ENCODE data around the gene DST. TPM values are rescaled to one million over a fixed set of nuclear protein-coding genes. Genes with fewer than 3 reads are reported as not detected.

Gene DST
- total RNA-seq, 1 donor, result 19.2 TPM

DNA sequence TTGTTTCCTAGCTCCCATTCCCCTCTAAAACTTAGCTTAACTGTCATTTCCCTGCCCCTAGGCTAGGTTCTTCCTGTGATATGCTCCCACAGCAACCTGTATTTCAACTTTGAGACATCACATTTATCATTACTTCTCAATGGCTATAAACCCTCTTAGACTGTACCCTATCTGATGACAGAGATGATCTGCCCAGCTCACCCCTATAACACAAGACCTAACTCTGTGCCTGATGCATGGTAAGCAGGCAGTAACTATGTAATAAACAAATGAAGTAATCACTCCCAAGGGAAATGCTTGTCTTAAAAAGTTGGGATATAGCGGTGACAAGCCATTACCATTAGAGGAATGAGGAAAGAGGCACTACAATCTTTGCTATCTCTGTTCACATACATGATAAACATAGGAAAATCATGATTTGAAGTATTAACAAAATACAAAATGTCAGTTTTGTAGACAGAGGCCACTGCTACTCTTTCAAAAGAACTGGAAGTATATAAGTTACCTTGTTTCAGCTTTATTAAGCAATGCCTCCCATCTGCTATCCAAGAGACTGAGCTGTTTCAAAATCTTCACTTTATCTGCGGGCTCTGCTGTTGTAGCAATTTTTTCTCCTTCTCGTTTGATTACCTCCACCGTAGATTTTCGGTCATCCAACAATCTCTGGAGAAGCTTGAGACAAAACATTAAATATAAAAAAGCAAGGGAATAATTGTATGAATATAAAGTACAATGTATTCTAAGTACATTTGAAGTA lies 110.7 kb downstream of the DST start:
- no peaks in the 10 kb centered on the region for H3K4me1 ChIP-seq (ENCODE audit: insufficient read depth, low read length)
- H3K4me3 ChIP-seq (ENCODE audit: low read length), result no peak overlapping the region
- no peaks in the 10 kb centered on the region for H3K9me3 ChIP-seq (ENCODE audit: low read depth, low read length)
- H3K27me3 ChIP-seq (ENCODE audit: insufficient read depth, low read length), result no peaks in the 10 kb centered on the region

- Histone ChIP-seq H3K4me1 (ENCODE audit: insufficient read depth, low read length) (no peaks in the 10 kb centered on the region), H3K4me3 (ENCODE audit: low read length) (no peak overlapping the region), H3K9me3 (ENCODE audit: low read depth, low read length) (no peaks in the 10 kb centered on the region), H3K27me3 (ENCODE audit: insufficient read depth, low read length) (no peaks in the 10 kb centered on the region)
Measured at GRCh38 chr6:56529594-56530191, 113.0 kb downstream of the DST start.

- Histone ChIP-seq H3K4me1 (ENCODE audit: insufficient read depth, low read length) (no peaks in the 10 kb centered on the region), H3K9me3 (ENCODE audit: low read depth, low read length) (no peaks in the 10 kb centered on the region), H3K27me3 (ENCODE audit: insufficient read depth, low read length) (no peaks in the 10 kb centered on the region), H3K4me3 (ENCODE audit: low read length) (no peak overlapping the region)
Measured at GRCh38 chr6:56528412-56528841, 114.3 kb downstream of the DST start.

DNA sequence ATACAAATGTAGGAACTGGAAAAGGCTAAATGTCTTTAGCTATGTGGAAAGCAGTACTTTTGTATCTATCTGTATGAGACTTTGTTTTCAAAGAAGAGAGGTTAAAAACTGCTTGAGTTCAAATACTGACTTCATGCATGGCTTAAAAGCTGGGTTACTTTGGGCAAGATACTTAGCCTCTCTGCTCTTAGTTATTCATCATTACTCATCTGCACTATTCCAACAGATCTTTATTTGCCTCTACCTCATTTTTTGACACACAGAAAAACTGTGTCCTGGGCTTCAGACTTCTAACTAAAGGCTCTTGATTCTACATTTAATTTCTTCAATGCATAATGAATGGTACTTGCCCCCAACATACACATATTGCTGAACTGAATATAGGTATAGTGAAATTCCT lies 114.8 kb downstream of the DST start:
- Histone ChIP-seq H3K4me3 (ENCODE audit: low read length) (no peak overlapping the region), H3K9me3 (ENCODE audit: low read depth, low read length) (no peaks in the 10 kb centered on the region), H3K4me1 (ENCODE audit: insufficient read depth, low read length) (no peaks in the 10 kb centered on the region), H3K27me3 (ENCODE audit: insufficient read depth, low read length) (no peaks in the 10 kb centered on the region)

- Histone ChIP-seq H3K4me3 (ENCODE audit: low read length) (no peak overlapping the region), H3K27me3 (ENCODE audit: insufficient read depth, low read length) (no peaks in the 10 kb centered on the region), H3K9me3 (ENCODE audit: low read depth, low read length) (no peaks in the 10 kb centered on the region), H3K4me1 (ENCODE audit: insufficient read depth, low read length) (no peaks in the 10 kb centered on the region)
Measured at GRCh38 chr6:56526860-56527544, 115.7 kb downstream of the DST start.

- Histone ChIP-seq H3K9me3 (ENCODE audit: low read depth, low read length) (no peaks in the 10 kb centered on the region), H3K4me1 (ENCODE audit: insufficient read depth, low read length) (no peaks in the 10 kb centered on the region), H3K27me3 (ENCODE audit: insufficient read depth, low read length) (no peaks in the 10 kb centered on the region), H3K4me3 (ENCODE audit: low read length) (no peak overlapping the region)
Measured at GRCh38 chr6:56525974-56526789, 116.5 kb downstream of the DST start.

- no peaks in the 10 kb centered on the region for H3K9me3 ChIP-seq (ENCODE audit: low read depth, low read length)
- no peak overlapping the region for H3K4me3 ChIP-seq (ENCODE audit: low read length)
- no peaks in the 10 kb centered on the region for H3K4me1 ChIP-seq (ENCODE audit: insufficient read depth, low read length)
- H3K27me3 ChIP-seq (ENCODE audit: insufficient read depth, low read length), result no peaks in the 10 kb centered on the region
Measured at GRCh38 chr6:56524891-56525703, 117.6 kb downstream of the DST start.

DNA sequence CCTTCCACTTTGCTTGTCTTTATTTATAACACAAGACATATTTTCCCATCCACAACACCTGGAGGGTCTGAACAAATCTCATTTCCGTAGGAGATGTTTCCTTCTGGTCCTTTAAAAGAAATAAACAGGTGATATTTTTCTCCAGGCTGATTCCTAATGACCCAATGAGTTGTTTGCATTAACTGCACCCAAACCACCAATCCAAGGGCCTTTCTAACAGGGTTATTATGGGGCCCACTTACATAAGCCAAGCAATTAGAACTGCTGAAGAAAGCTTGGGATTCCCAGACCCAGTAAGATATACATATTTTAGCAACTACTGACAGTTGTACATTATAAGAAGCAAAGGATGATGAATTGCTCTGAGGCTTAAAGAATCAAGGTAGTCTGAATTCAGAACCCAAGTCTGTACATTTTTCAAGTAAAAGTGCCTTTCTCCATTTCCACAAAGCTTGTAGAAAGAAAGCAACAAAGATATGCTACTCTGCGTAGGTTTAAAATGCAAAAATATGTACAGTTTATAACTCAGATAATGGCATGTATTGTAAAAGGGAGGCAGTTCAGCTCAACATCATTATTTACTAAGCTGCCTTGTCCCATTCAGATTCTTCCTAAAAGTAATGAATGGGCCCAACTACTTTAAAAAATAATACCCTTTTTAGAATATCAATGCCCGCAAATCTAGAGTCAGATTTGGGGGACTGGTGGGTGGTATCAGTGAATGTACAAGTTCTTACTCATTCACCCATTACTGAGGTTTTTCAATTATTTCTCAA lies 120.0 kb downstream of the DST start:
- Histone ChIP-seq H3K9me3 (ENCODE audit: low read depth, low read length) (no peaks in the 10 kb centered on the region), H3K4me1 (ENCODE audit: insufficient read depth, low read length) (no peaks in the 10 kb centered on the region)

GRCh38 chr6:56521976-56522375 lies 120.7 kb downstream of the DST start:
- no peak overlapping the region for H3K4me3 ChIP-seq (ENCODE audit: low read length)
- H3K4me1 ChIP-seq (ENCODE audit: insufficient read depth, low read length), result no peaks in the 10 kb centered on the region
- no peaks in the 10 kb centered on the region for H3K27me3 ChIP-seq (ENCODE audit: insufficient read depth, low read length)

More for the DNA sequence above, 120.0 kb downstream of the DST start:
- Histone ChIP-seq H3K4me3 (ENCODE audit: low read length) (no peak overlapping the region), H3K27me3 (ENCODE audit: insufficient read depth, low read length) (no peaks in the 10 kb centered on the region)

GRCh38 chr6:56521454-56521853 lies 121.2 kb downstream of the DST start:
- Histone ChIP-seq H3K27me3 (ENCODE audit: insufficient read depth, low read length) (no peaks in the 10 kb centered on the region), H3K4me3 (ENCODE audit: low read length) (no peak overlapping the region), H3K9me3 (ENCODE audit: low read depth, low read length) (no peaks in the 10 kb centered on the region), H3K4me1 (ENCODE audit: insufficient read depth, low read length) (no peaks in the 10 kb centered on the region)

More at GRCh38 chr6:56521976-56522375, 120.7 kb downstream of the DST start:
- no peaks in the 10 kb centered on the region for H3K9me3 ChIP-seq (ENCODE audit: low read depth, low read length)

- Histone ChIP-seq H3K27me3 (ENCODE audit: insufficient read depth, low read length) (no peaks in the 10 kb centered on the region), H3K4me1 (ENCODE audit: insufficient read depth, low read length) (no peaks in the 10 kb centered on the region), H3K9me3 (ENCODE audit: low read depth, low read length) (no peaks in the 10 kb centered on the region), H3K4me3 (ENCODE audit: low read length) (no peak overlapping the region)
Measured at GRCh38 chr6:56520218-56520617, 122.5 kb downstream of the DST start.

GRCh38 chr6:56518995-56519767 lies 123.5 kb downstream of the DST start:
- no peaks in the 10 kb centered on the region for H3K9me3 ChIP-seq (ENCODE audit: low read depth, low read length)
- no peaks in the 10 kb centered on the region for H3K27me3 ChIP-seq (ENCODE audit: insufficient read depth, low read length)
- H3K4me1 ChIP-seq (ENCODE audit: insufficient read depth, low read length), result no peaks in the 10 kb centered on the region
- H3K4me3 ChIP-seq (ENCODE audit: low read length), result no peak overlapping the region

DNA sequence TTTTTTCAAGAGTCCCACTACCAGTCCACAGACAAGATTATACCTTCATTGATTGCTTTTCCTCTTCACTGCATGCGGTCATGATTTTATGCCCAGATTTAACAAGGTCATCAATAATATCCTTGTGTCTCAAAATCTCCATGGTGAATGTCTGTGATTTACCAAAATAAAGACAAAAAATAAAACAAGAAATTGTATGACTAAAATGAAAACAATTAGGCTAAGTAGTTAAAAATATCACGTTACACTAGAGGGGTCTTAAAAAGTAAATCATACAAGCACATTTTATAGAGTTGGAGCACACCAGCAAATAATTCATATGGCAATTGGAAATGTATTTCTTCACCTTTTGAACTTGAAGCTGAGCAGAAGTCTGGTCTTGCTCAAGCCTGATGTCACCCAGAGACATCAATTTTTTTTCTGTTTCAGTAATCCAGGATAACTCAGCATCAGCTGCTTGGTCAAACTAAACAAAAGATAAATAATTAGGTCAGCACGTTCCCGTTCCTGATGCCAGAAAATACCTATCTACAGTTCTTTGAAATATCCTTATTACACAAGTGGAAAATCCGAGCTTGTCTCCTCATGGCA lies 125.4 kb downstream of the DST start:
- H3K27me3 ChIP-seq (ENCODE audit: insufficient read depth, low read length), result no peaks in the 10 kb centered on the region
- no peaks in the 10 kb centered on the region for H3K9me3 ChIP-seq (ENCODE audit: low read depth, low read length)
- no peak overlapping the region for H3K4me3 ChIP-seq (ENCODE audit: low read length)
- H3K4me1 ChIP-seq (ENCODE audit: insufficient read depth, low read length), result no peaks in the 10 kb centered on the region

Measured in mononuclear cell (primary cell).